Osteoblast (primary cell): ENCODE results near the gene MDM2. TPM values are rescaled to one million over a fixed set of nuclear protein-coding genes. Genes with fewer than 3 reads are reported as not detected.
A peak's percentile ranks its signal among the peaks of the same experiment; 100 is the strongest.

Experiments
- DNase-seq: peaks from one replicate; pipeline ENCODE4 v3.0.0; 2011; ENCODE audit warnings: low spot score, mixed read lengths; ENCODE audit not compliant: insufficient read length; ENCODE audit errors: missing footprints
- H2AFZ ChIP-seq: 2 replicates; pipeline ENCODE4 v1.6.0; 2011; ENCODE audit warnings: mild to moderate bottlenecking, low read length
- H3K27ac ChIP-seq: 2 replicates; pipeline ENCODE4 v1.5.1; 2011; ENCODE audit warnings: mild to moderate bottlenecking, low read depth, low read length, moderate library complexity
- H3K27me3 ChIP-seq: 2 replicates; pipeline ENCODE4 v1.6.0; 2012; ENCODE audit warnings: mild to moderate bottlenecking, control low read depth, inconsistent platforms, low read length, moderate library complexity; ENCODE audit not compliant: insufficient read depth
- H3K36me3 ChIP-seq: 2 replicates; pipeline ENCODE4 v1.5.1; 2011; ENCODE audit warnings: mild to moderate bottlenecking, low read length, control low read depth, moderate library complexity; ENCODE audit not compliant: insufficient read depth
- H3K4me1 ChIP-seq: 2 replicates; pipeline ENCODE4 v1.5.1; 2011; ENCODE audit warnings: mild to moderate bottlenecking, low read length, control low read depth, moderate library complexity; ENCODE audit not compliant: insufficient read depth
- H3K4me2 ChIP-seq: 2 replicates; pipeline ENCODE4 v1.6.0; 2011; ENCODE audit warnings: mild to moderate bottlenecking, low read length; ENCODE audit not compliant: insufficient read depth
- H3K4me3 ChIP-seq: fragments of 200-600 bp; sonication (generic); 3 replicates; pipeline ENCODE4 v1.5.1; 2012; ENCODE audit warnings: mild to moderate bottlenecking, low read length, inconsistent platforms; ENCODE audit not compliant: insufficient read depth
- H3K79me2 ChIP-seq: 2 replicates; pipeline ENCODE4 v1.6.0; 2012; ENCODE audit warnings: mild to moderate bottlenecking, low read length, control low read depth, inconsistent platforms; ENCODE audit not compliant: insufficient read depth
- H3K9me3 ChIP-seq: 2 replicates; pipeline ENCODE4 v1.5.1; 2011; ENCODE audit warnings: low read depth, low read length, control low read depth
- H4K20me1 ChIP-seq: 2 replicates; pipeline ENCODE4 v1.6.0; 2012; ENCODE audit warnings: mild to moderate bottlenecking, low read length, control low read depth; ENCODE audit not compliant: insufficient read depth
- CTCF ChIP-seq: IDR thresholded peaks from 2 replicates; pipeline ENCODE4 v1.5.1; 2011; ENCODE audit warnings: mild to moderate bottlenecking, low read depth, low read length, moderate library complexity; ENCODE audit errors: extremely low read depth
- total RNA-seq: library from RNA; depleted of rRNA; stranded (reverse); fragments of >200 nt; gene quantifications from 2 replicates; pipeline ENCODE4 v1.2.3, GENCODE V29; 2012

Gene MDM2
- total RNA-seq, 1 donor, result 225 TPM

- no peak overlapping the region for H3K4me3 ChIP-seq
- no peaks in the 10 kb centered on the region for H4K20me1 ChIP-seq
- TF ChIP-seq CTCF, result no peak
- no peaks in the 10 kb centered on the region for H3K36me3 ChIP-seq
- no peaks in the 10 kb centered on the region for H3K27me3 ChIP-seq
- no peak for DNase-seq
- no peaks in the 10 kb centered on the region for H3K79me2 ChIP-seq
- no peak overlapping the region for H3K4me2 ChIP-seq
- H3K4me1 ChIP-seq, result peaks cover 4% of the 10 kb centered on the region
- no peak overlapping the region for H3K27ac ChIP-seq
- H3K9me3 ChIP-seq, result no peaks in the 10 kb centered on the region
- no peak overlapping the region for H2AFZ ChIP-seq
These were observed 28.7 kb upstream of the MDM2 start for GRCh38 chr12:68779280-68779679.

GRCh38 chr12:68780731-68781130 lies 27.2 kb upstream of the MDM2 start:
- Histone ChIP-seq H3K9me3 (no peaks in the 10 kb centered on the region), H4K20me1 (no peaks in the 10 kb centered on the region), H2AFZ (no peak overlapping the region), H3K27ac (no peak overlapping the region), H3K79me2 (no peaks in the 10 kb centered on the region), H3K4me2 (no peak overlapping the region), H3K36me3 (no peaks in the 10 kb centered on the region), H3K27me3 (no peaks in the 10 kb centered on the region), H3K4me1 (peaks cover 6% of the 10 kb centered on the region), H3K4me3 (no peak overlapping the region)
- DNase-seq, result no peak
- TF ChIP-seq CTCF, result no peak

GRCh38 chr12:68781728-68782127 lies 26.2 kb upstream of the MDM2 start:
- Histone ChIP-seq H4K20me1 (no peaks in the 10 kb centered on the region), H3K79me2 (no peaks in the 10 kb centered on the region), H3K27me3 (no peaks in the 10 kb centered on the region), H3K9me3 (no peaks in the 10 kb centered on the region), H3K36me3 (no peaks in the 10 kb centered on the region), H3K4me1 (peaks cover 6% of the 10 kb centered on the region), H3K27ac (no peak overlapping the region), H2AFZ (no peak overlapping the region), H3K4me2 (no peak overlapping the region), H3K4me3 (no peak overlapping the region)
- no peak for TF ChIP-seq CTCF
- no peak for DNase-seq

- no peaks in the 10 kb centered on the region for H4K20me1 ChIP-seq
- H3K36me3 ChIP-seq, result no peaks in the 10 kb centered on the region
- no peak overlapping the region for H3K27ac ChIP-seq
- DNase-seq, result peak; percentile 39
- no peaks in the 10 kb centered on the region for H3K27me3 ChIP-seq
- peak overlapping the region; percentile 35 for H2AFZ ChIP-seq
- H3K4me1 ChIP-seq, result peaks cover 23% of the 10 kb centered on the region
- no peaks in the 10 kb centered on the region for H3K79me2 ChIP-seq
- no peak overlapping the region for H3K4me3 ChIP-seq
- no peak for TF ChIP-seq CTCF
- H3K9me3 ChIP-seq, result no peaks in the 10 kb centered on the region
- H3K4me2 ChIP-seq, result no peak overlapping the region
These were observed 24.0 kb upstream of the MDM2 start for GRCh38 chr12:68784015-68784414.
